Activated CD4-positive, alpha-beta T cell treated with anti-CD3 and anti-CD28 coated beads, Interleukin-2, Interleukin-6, amounts not matched to agents 100 ng/mL and 50 ng/mL, durations not matched to agents 16 hours and 8 hours (primary cell): ENCODE data around the gene SYVN1.
"Not testable (repeated sequence)": the region's sequence is repeated elsewhere in the genome, so short reads cannot be mapped to it uniquely, and the experiment has no call there.

Experiments used
- DNase-seq: peaks from one replicate; pipeline ENCODE4 v3.0.0-alpha.2; 2020

The SYVN1 gene

GRCh38 chr11:65126624-65127274 lies 7.6 kb downstream of the SYVN1 start:
- no peak for DNase-seq

GRCh38 chr11:65125197-65126056 lies 8.9 kb downstream of the SYVN1 start:
- DNase-seq: no peak

- DNase-seq: no peak
Measured at GRCh38 chr11:65124480-65125196, 9.7 kb downstream of the SYVN1 start.

- DNase-seq: peak; percentile 99
Measured at GRCh38 chr11:65121865-65122696, 12.2 kb downstream of the SYVN1 start, which contains the start of the genes FAU and MRPL49. Gene FAU, minus strand, starts transcription at chr11:65122134. Its CDS starts 321 bp downstream, at chr11:65121813. Gene MRPL49, plus strand, starts transcription at chr11:65122321. Its CDS starts 26 bp downstream, at chr11:65122347.

GRCh38 chr11:65121447-65121864 lies 12.9 kb downstream of the SYVN1 start:
- no peak for DNase-seq

GRCh38 chr11:65120831-65121230 lies 13.5 kb downstream of the SYVN1 start:
- no peak for DNase-seq

GRCh38 chr11:65119670-65119995 lies 14.7 kb downstream of the SYVN1 start:
- DNase-seq: no peak

- not testable (repeated sequence) for DNase-seq
Measured at GRCh38 chr11:65118891-65119669, 15.2 kb downstream of the SYVN1 start.

GRCh38 chr11:65118097-65118837 lies 16.1 kb downstream of the SYVN1 start:
- DNase-seq: no peak

GRCh38 chr11:65117206-65118096 lies 16.9 kb downstream of the SYVN1 start, which contains the start of gene ZNHIT2:
Gene ZNHIT2, minus strand, starts transcription at chr11:65117701. Its CDS starts 48 bp downstream, at chr11:65117653.
- peak; percentile 100 for DNase-seq

GRCh38 chr11:65116370-65117205 lies 17.7 kb downstream of the SYVN1 start:
- peak; percentile 79 for DNase-seq

- DNase-seq: no peak
Measured at GRCh38 chr11:65115361-65116082, 18.8 kb downstream of the SYVN1 start.

- no peak for DNase-seq
Measured at GRCh38 chr11:65114538-65115171, 19.7 kb downstream of the SYVN1 start.

- no peak for DNase-seq
Measured at GRCh38 chr11:65113839-65114238, 20.5 kb downstream of the SYVN1 start.

GRCh38 chr11:65113361-65113756 lies 21.0 kb downstream of the SYVN1 start:
- no peak for DNase-seq

GRCh38 chr11:65112546-65113360 lies 21.6 kb downstream of the SYVN1 start:
- peak; percentile 84 for DNase-seq
